SU-DHL-6 (cell line): Measurements from ENCODE around the gene MMAA.
"Not testable (repeated sequence)": the region's sequence is repeated elsewhere in the genome, so short reads cannot be mapped to it uniquely, and the experiment has no call there.

ENCODE experiments used
- H2AFZ ChIP-seq: fragments of 200-600 bp; sonication (generic); 2 replicates; pipeline ENCODE4 v1.6.1; 2014; ENCODE audit warnings: low read depth, mild to moderate bottlenecking, moderate library complexity, mixed read lengths, antibody characterized with exemption, low read length; ENCODE audit not compliant: severe bottlenecking
- H3F3A ChIP-seq: fragments of 200-600 bp; shearing (Covaris generic); 2 replicates; pipeline ENCODE4 v1.6.0; 2016; ENCODE audit warnings: antibody characterized with exemption, mild to moderate bottlenecking; ENCODE audit not compliant: insufficient read depth
- H3K27ac ChIP-seq: fragments of 200-600 bp; sonication (generic); 2 replicates; pipeline ENCODE4 v1.5.1; 2016; ENCODE audit warnings: low read depth, mild to moderate bottlenecking, low read length, moderate library complexity, mixed read lengths
- H3K27me3 ChIP-seq: fragments of 200-600 bp; sonication (generic), shearing (Covaris generic); 2 replicates; pipeline ENCODE4 v1.6.0; 2014; ENCODE audit warnings: mild to moderate bottlenecking, low read length
- H3K36me3 ChIP-seq: fragments of 200-600 bp; sonication (generic); 2 replicates; pipeline ENCODE4 v1.6.1; 2014; ENCODE audit warnings: mild to moderate bottlenecking, low read length, mixed read lengths
- H3K4me2 ChIP-seq: fragments of 300-600, 200-600 bp; shearing (Covaris generic), sonication (generic); 2 replicates; pipeline ENCODE4 v1.6.0; 2014; ENCODE audit warnings: low read length, low read depth, mild to moderate bottlenecking; ENCODE audit not compliant: poor library complexity, severe bottlenecking
- H3K4me3 ChIP-seq: fragments of 200-600 bp; sonication (generic); 2 replicates; pipeline ENCODE4 v1.5.1; 2014; ENCODE audit warnings: antibody characterized with exemption, low read length, mild to moderate bottlenecking, mixed read lengths; ENCODE audit not compliant: insufficient read depth, poor library complexity, severe bottlenecking
- H3K79me2 ChIP-seq: fragments of 200-600 bp; sonication (generic); 2 replicates; pipeline ENCODE4 v1.6.1; 2014; ENCODE audit warnings: mild to moderate bottlenecking, low read length, moderate library complexity; ENCODE audit not compliant: insufficient read depth
- H3K9ac ChIP-seq: fragments of 200-600 bp; sonication (generic); 2 replicates; pipeline ENCODE4 v1.7.0; 2014; ENCODE audit warnings: mild to moderate bottlenecking, low read length
- H3K9me2 ChIP-seq: fragments of 200-600 bp; sonication (generic); replicated peaks from 2 replicates; pipeline ENCODE4 v1.6.1; 2014; ENCODE audit warnings: low read length; ENCODE audit not compliant: insufficient read depth
- H3K9me3 ChIP-seq: fragments of 200-600 bp; sonication (generic); 2 replicates; pipeline ENCODE4 v1.6.1; 2014; ENCODE audit warnings: low read length, mixed read lengths; ENCODE audit not compliant: insufficient read depth
- H4K20me1 ChIP-seq: fragments of 200-600 bp; sonication (generic); 2 replicates; pipeline ENCODE4 v1.6.1; 2014; ENCODE audit warnings: low read depth, mild to moderate bottlenecking, antibody characterized with exemption, low read length, moderate library complexity, mixed read lengths
- EZH2phosphoT487 ChIP-seq: fragments of 200-600 bp; sonication (generic), shearing (Covaris generic); conservative IDR thresholded peaks from 2 replicates; pipeline ENCODE4 v1.6.1; 2018; ENCODE audit warnings: mild to moderate bottlenecking, antibody characterized with exemption, low read length, moderate library complexity, mixed read lengths
- TF ChIP-seq, protein P1 (sequence below): fragments of 200-600 bp; sonication (generic); IDR thresholded peaks from one replicate; pipeline ENCODE4 v1.5.1; 2017; ENCODE audit warnings: antibody characterized with exemption, mild to moderate bottlenecking, low read length, moderate library complexity; ENCODE audit not compliant: insufficient read depth, poor library complexity, severe bottlenecking

Gene MMAA

DNA sequence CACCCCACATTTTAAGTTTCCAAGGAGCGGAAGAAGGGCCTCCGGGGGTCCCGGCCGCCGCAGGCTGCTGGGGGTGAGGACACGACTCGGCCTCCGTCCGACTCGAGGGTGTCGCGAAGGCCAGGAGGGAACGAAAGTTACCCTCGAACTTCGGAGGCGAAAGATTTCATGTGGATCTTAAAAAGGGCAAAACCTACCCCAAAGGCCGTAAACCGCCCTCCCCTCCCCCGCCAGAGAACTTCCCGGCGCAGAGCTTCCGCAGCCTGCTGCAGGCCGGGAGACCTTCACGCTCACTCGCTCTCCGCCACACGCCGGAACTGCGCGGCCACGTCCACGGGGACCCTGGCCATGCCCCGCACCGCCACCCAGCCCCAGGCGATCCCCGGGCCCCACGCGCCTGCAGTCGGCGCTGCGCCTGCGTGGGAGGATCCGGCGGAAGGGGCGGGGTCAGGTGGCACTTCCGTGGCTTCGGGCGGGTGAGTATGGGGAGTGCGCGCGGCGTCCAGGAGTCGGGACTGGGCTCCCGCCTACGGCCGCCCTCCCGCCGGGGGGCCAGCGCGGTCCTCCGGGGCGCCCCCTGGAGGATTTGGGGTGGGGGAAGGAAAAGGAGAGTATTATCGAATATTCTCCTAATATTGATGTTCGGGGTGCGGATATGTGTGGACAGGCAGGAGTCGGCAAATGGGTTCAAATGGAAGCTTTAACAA is at the start of gene MMAA:
MMAA (plus strand) TSS at position 454 of the 707 bp plus-strand sequence. CDS start 19,755 bp downstream, outside the sequence.
- H3K9me3 ChIP-seq, result peaks cover 5% of the 10 kb centered on the region; the same call in 1 of the 2 replicates
- peak within 1 kb of the TSS; percentile 98 for H3K4me2 ChIP-seq
- H3K79me2 ChIP-seq, result no peaks in the 10 kb centered on the region; the same call in 1 of the 2 replicates
- no peaks in the 10 kb centered on the region for H3K9me2 ChIP-seq
- TF ChIP-seq EZH2phosphoT487, result no peak
- TF ChIP-seq, protein P1, sequence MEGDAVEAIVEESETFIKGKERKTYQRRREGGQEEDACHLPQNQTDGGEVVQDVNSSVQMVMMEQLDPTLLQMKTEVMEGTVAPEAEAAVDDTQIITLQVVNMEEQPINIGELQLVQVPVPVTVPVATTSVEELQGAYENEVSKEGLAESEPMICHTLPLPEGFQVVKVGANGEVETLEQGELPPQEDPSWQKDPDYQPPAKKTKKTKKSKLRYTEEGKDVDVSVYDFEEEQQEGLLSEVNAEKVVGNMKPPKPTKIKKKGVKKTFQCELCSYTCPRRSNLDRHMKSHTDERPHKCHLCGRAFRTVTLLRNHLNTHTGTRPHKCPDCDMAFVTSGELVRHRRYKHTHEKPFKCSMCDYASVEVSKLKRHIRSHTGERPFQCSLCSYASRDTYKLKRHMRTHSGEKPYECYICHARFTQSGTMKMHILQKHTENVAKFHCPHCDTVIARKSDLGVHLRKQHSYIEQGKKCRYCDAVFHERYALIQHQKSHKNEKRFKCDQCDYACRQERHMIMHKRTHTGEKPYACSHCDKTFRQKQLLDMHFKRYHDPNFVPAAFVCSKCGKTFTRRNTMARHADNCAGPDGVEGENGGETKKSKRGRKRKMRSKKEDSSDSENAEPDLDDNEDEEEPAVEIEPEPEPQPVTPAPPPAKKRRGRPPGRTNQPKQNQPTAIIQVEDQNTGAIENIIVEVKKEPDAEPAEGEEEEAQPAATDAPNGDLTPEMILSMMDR, result peak; percentile 72
- peak within 1 kb of the TSS; percentile 83 for H3K27ac ChIP-seq
- peak within 1 kb of the TSS; percentile 91 for H3K9ac ChIP-seq
- H3K36me3 ChIP-seq, result no peaks in the 10 kb centered on the region
- peak within 1 kb of the TSS; percentile 65 for H2AFZ ChIP-seq
- H3K4me3 ChIP-seq, result peak within 1 kb of the TSS; percentile 82
- H3K27me3 ChIP-seq, result no peaks in the 10 kb centered on the region
- H4K20me1 ChIP-seq, result no peaks in the 10 kb centered on the region
- H3F3A ChIP-seq, result peaks cover 14% of the 10 kb centered on the region

DNA sequence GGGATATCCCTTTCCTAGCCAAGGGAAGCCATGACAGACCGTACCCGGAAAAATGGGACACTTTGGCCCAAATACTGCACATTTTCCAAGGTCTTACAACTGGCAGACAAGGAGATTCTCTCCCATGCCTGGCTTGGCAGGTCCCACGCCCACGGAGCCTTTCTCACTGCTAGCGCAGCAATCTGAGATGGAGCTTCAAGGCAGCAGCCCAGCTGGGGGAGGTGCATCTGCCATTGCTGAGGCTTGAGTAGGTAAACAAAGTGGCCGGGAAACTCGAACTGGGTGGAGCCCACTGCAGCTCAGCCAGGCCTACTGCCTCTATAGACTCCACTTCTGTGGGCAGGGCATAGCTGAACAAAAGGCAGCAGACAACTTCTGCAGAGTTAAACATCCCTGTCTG is 44.6 kb upstream of the MMAA start:
- not testable (repeated sequence) for H4K20me1 ChIP-seq, H3K4me2 ChIP-seq, H3K9me3 ChIP-seq, H3K9ac ChIP-seq, H3K9me2 ChIP-seq, H3K36me3 ChIP-seq, H3K27ac ChIP-seq, H3F3A ChIP-seq, H3K79me2 ChIP-seq, H3K4me3 ChIP-seq, H3K27me3 ChIP-seq, H2AFZ ChIP-seq

DNA sequence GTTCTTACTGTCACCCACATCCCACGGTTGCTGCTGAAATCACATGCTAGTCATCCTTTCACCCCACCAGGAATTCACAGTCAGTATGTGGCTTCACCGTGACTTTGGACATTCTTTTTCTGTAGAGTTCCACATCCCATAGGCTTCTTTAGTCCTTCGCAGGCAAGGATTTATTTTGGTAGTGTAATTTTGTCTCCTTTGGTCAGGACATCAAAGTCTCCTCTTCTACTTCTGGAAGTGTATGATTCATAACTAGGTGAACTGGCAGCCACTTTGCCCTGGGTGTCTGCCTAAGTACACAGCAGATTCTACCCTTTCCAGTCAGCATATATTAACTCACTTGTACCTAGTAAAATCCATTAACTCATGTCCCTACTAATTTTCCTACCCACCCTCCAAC is 38.3 kb upstream of the MMAA start:
- no peaks in the 10 kb centered on the region for H4K20me1 ChIP-seq
- H3F3A ChIP-seq, result no peaks in the 10 kb centered on the region
- no peaks in the 10 kb centered on the region for H3K9me2 ChIP-seq
- H3K4me2 ChIP-seq, result no peak overlapping the region
- no peak overlapping the region for H2AFZ ChIP-seq
- H3K9me3 ChIP-seq, result no peaks in the 10 kb centered on the region
- no peaks in the 10 kb centered on the region for H3K36me3 ChIP-seq
- no peak overlapping the region for H3K27ac ChIP-seq
- H3K4me3 ChIP-seq, result no peak overlapping the region
- TF ChIP-seq, protein P1, result no peak
- no peak for TF ChIP-seq EZH2phosphoT487
- H3K79me2 ChIP-seq, result no peaks in the 10 kb centered on the region
- H3K27me3 ChIP-seq, result no peaks in the 10 kb centered on the region
- no peak overlapping the region for H3K9ac ChIP-seq
